HepG2 (cell line): Measurements from ENCODE around the gene POLR3E. TPM values are rescaled to one million over a fixed set of nuclear protein-coding genes. Genes with fewer than 3 reads are reported as not detected.

Source experiments
- CBX1 ChIP-seq: IDR thresholded peaks from one replicate; pipeline ENCODE4 v1.6.1; 2016; ENCODE audit warnings: antibody characterized with exemption, low read depth
- DMAP1 ChIP-seq: IDR thresholded peaks from 2 replicates; pipeline ENCODE4 v1.6.1; 2016
- ETV5 ChIP-seq: IDR thresholded peaks from 2 replicates; pipeline ENCODE4 v1.6.1; 2018; ENCODE audit warnings: missing biosample characterization, missing genetic modification reagents, inconsistent platforms, borderline replicate concordance
- FOXJ3 ChIP-seq: sonication (generic); formaldehyde crosslinking; IDR thresholded peaks from 2 replicates; pipeline ENCODE4 v1.4.0; 2020; ENCODE audit warnings: missing genetic modification reagents, mild to moderate bottlenecking, borderline replicate concordance
- IKZF4 ChIP-seq: sonication (generic); formaldehyde crosslinking; IDR thresholded peaks from 2 replicates; pipeline ENCODE4 v1.5.1; 2020; ENCODE audit warnings: borderline replicate concordance, mild to moderate bottlenecking, low read depth, missing genetic modification reagents; ENCODE audit errors: not compliant biosample characterization
- LCORL ChIP-seq, 2 experiments: fragments of 450-650 bp in 1 of 2; sonication (generic) in 1 of 2; formaldehyde crosslinking in 1 of 2; IDR thresholded peaks; 2 replicates each; pipeline versions ENCODE4 v1.5.0 to v1.6.1; 2017 to 2020; ENCODE audit warnings: antibody characterized with exemption in 1 of 2, missing genetic modification reagents in 1 of 2
- RXRB ChIP-seq: IDR thresholded peaks from 2 replicates; pipeline ENCODE4 v1.6.1; 2016; ENCODE audit warnings: borderline replicate concordance, missing genetic modification reagents, missing compliant biosample characterization
- SALL2 ChIP-seq: sonication (generic); formaldehyde crosslinking; IDR thresholded peaks from 2 replicates; pipeline ENCODE4 v1.8.1; 2023; ENCODE audit warnings: mild to moderate bottlenecking, missing genetic modification reagents, inconsistent platforms
- TEAD3 ChIP-seq: optimal IDR thresholded peaks from 2 replicates; pipeline ENCODE3; 2016; ENCODE audit warnings: borderline replicate concordance
- THYN1 ChIP-seq: sonication (generic); formaldehyde crosslinking; IDR thresholded peaks from 2 replicates; pipeline ENCODE4 v1.8.1; 2023; ENCODE audit warnings: low read depth, mild to moderate bottlenecking, moderate library complexity, missing genetic modification reagents, borderline replicate concordance
- TOPORS ChIP-seq: sonication (generic); formaldehyde crosslinking; IDR thresholded peaks from 2 replicates; pipeline ENCODE4 v1.8.0; 2023; ENCODE audit warnings: mild to moderate bottlenecking, missing genetic modification reagents
- ZNF33B ChIP-seq: sonication (generic); formaldehyde crosslinking; IDR thresholded peaks from 2 replicates; pipeline ENCODE4 v1.5.1; 2020; ENCODE audit warnings: mild to moderate bottlenecking, missing genetic modification reagents
- ZNF354B ChIP-seq: sonication (generic); formaldehyde crosslinking; IDR thresholded peaks from 2 replicates; pipeline ENCODE4 v1.8.0; 2022; ENCODE audit warnings: mild to moderate bottlenecking, missing genetic modification reagents
- ZNF431 ChIP-seq: sonication (generic); formaldehyde crosslinking; IDR thresholded peaks from 2 replicates; pipeline ENCODE4 v1.9.0; 2022; ENCODE audit warnings: missing genetic modification reagents, low read depth, mild to moderate bottlenecking, borderline replicate concordance
- ZNF552 ChIP-seq: sonication (generic); formaldehyde crosslinking; IDR thresholded peaks from 2 replicates; pipeline ENCODE4 v1.9.0; 2022; ENCODE audit warnings: missing genetic modification reagents, mild to moderate bottlenecking, borderline replicate concordance
- ZNF775 ChIP-seq: sonication (generic); formaldehyde crosslinking; IDR thresholded peaks from 2 replicates; pipeline ENCODE4 v1.4.0; 2020; ENCODE audit warnings: missing genetic modification reagents, mild to moderate bottlenecking, moderate library complexity, borderline replicate concordance
- ZNF790 ChIP-seq: sonication (generic); formaldehyde crosslinking; IDR thresholded peaks from 2 replicates; pipeline ENCODE4 v1.8.0; 2022; ENCODE audit warnings: missing genetic modification reagents, mild to moderate bottlenecking, borderline replicate concordance
- ZNF891 ChIP-seq: sonication (generic); formaldehyde crosslinking; IDR thresholded peaks from 2 replicates; pipeline ENCODE4 v1.5.0; 2020; ENCODE audit warnings: mild to moderate bottlenecking, missing genetic modification reagents
- polyA plus RNA-seq, 8 experiments: library from polyadenylated mRNA; depleted of rRNA in 3 of 8; stranded (reverse) in 7 of 8; unstranded in 1 of 8; fragments of >200 nt; fragmentation: Illumina TruSeq in 4 of 8; extraction: Trizol in 4 of 8; gene quantifications; 2 replicates each; pipeline versions ENCODE4 v1.2.1 to v1.2.3, GENCODE V29; 2011 to 2016; ENCODE audit warnings: low read depth in 4 of 8, missing spikeins in 1 of 8, mixed read lengths in 1 of 8; ENCODE audit not compliant: insufficient read depth in 1 of 8
- total RNA-seq, 5 experiments: library from RNA; depleted of rRNA; stranded (reverse); fragments of >200 nt; fragmentation: Illumina TruSeq; extraction: Trizol; gene quantifications; 2 replicates each; pipeline ENCODE4 v1.2.3, GENCODE V29; 2016; ENCODE audit warnings: low read depth in 1 of 5
- TF ChIP-seq, protein P1 (sequence below): sonication (generic); formaldehyde crosslinking; IDR thresholded peaks from 2 replicates; pipeline ENCODE4 v1.4.0; 2020; ENCODE audit warnings: missing genetic modification reagents, mild to moderate bottlenecking, borderline replicate concordance
- TF ChIP-seq, protein P2 (sequence below): sonication (generic); formaldehyde crosslinking; IDR thresholded peaks from 2 replicates; pipeline ENCODE4 v1.5.0; 2020; ENCODE audit warnings: missing genetic modification reagents
- TF ChIP-seq, protein P3 (sequence below): sonication (generic); formaldehyde crosslinking; IDR thresholded peaks from 2 replicates; pipeline ENCODE4 v1.5.1; 2020; ENCODE audit warnings: missing genetic modification reagents, mild to moderate bottlenecking, borderline replicate concordance

Gene POLR3E
- total and polyA plus RNA-seq, 2 of the 13 experiments (the other 11 are each of a cell fraction or from before 2014, with no cell fraction given) = 135 to 262 TPM

DNA sequence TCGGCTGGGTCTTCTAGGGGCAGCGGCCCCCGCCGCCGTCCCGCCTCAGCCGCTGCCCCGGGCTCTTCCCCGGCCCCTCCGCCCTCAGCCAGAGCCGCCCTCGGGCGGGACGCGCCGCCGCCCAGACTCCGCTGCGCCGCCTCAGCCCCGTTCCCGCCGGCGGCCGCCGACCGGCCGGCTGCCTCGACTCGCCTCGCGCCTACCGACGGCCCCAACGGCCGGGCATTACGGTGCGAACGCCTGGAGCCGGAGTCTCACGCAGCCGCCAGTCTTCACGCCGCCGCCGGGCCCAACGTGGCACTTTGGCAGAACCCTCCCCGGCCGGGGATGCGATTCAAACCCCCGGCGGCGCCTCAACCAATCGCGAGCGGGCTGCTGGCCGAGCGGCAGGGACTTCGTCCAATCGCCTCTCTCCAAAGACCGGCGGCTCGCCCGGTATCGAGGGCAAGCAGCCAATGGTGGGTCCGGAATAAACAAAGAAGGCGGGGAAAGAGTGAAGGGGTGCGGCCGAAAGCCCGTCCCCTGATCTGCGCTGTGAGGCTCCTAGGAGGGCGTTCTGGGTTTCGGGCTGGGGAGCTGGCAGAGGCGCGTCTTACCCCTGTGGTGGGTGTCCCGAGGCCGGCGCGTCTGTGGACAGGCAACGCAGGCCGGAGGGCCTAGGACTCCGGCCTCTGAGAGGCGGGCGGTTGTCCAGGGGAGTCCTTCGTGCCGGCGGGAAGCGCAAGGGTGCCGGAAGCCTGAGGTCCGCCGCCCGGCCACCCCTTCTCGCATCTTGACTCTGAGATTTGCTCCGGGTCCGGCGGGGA is 77.3 kb downstream of the POLR3E start, which contains the start of gene CDR2 (continued):
- TF ChIP-seq, protein P1, sequence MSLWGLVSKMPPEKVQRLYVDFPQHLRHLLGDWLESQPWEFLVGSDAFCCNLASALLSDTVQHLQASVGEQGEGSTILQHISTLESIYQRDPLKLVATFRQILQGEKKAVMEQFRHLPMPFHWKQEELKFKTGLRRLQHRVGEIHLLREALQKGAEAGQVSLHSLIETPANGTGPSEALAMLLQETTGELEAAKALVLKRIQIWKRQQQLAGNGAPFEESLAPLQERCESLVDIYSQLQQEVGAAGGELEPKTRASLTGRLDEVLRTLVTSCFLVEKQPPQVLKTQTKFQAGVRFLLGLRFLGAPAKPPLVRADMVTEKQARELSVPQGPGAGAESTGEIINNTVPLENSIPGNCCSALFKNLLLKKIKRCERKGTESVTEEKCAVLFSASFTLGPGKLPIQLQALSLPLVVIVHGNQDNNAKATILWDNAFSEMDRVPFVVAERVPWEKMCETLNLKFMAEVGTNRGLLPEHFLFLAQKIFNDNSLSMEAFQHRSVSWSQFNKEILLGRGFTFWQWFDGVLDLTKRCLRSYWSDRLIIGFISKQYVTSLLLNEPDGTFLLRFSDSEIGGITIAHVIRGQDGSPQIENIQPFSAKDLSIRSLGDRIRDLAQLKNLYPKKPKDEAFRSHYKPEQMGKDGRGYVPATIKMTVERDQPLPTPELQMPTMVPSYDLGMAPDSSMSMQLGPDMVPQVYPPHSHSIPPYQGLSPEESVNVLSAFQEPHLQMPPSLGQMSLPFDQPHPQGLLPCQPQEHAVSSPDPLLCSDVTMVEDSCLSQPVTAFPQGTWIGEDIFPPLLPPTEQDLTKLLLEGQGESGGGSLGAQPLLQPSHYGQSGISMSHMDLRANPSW (CRISPR knock-in tag) = peak; percentile 94; the same call in 1 of the 2 replicates
- TF ChIP-seq LCORL (IDR thresholded peaks at IDR 0.05) = no peak
- peak; percentile 95 for TF ChIP-seq LCORL (CRISPR knock-in tag; IDR thresholded peaks at IDR 0.05)
- peak; percentile 78; the same call in 1 of the 2 replicates for TF ChIP-seq FOXJ3 (CRISPR knock-in tag)
- no peak for TF ChIP-seq ZNF790
- no peak for TF ChIP-seq ZNF775 (CRISPR knock-in tag)
- TF ChIP-seq ZNF552 (CRISPR knock-in tag) = no peak
- TF ChIP-seq, protein P2, sequence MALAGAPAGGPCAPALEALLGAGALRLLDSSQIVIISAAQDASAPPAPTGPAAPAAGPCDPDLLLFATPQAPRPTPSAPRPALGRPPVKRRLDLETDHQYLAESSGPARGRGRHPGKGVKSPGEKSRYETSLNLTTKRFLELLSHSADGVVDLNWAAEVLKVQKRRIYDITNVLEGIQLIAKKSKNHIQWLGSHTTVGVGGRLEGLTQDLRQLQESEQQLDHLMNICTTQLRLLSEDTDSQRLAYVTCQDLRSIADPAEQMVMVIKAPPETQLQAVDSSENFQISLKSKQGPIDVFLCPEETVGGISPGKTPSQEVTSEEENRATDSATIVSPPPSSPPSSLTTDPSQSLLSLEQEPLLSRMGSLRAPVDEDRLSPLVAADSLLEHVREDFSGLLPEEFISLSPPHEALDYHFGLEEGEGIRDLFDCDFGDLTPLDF (CRISPR knock-in tag) = peak; percentile 92
- TF ChIP-seq ZNF891 (CRISPR knock-in tag) = peak; percentile 91
- TF ChIP-seq ETV5 (CRISPR knock-in tag) = peak; percentile 61
- 0 out of 2 replicates have a peak, but pooled peaks have one; percentile 27 for TF ChIP-seq ZNF33B (CRISPR knock-in tag)
- TF ChIP-seq, protein P3, sequence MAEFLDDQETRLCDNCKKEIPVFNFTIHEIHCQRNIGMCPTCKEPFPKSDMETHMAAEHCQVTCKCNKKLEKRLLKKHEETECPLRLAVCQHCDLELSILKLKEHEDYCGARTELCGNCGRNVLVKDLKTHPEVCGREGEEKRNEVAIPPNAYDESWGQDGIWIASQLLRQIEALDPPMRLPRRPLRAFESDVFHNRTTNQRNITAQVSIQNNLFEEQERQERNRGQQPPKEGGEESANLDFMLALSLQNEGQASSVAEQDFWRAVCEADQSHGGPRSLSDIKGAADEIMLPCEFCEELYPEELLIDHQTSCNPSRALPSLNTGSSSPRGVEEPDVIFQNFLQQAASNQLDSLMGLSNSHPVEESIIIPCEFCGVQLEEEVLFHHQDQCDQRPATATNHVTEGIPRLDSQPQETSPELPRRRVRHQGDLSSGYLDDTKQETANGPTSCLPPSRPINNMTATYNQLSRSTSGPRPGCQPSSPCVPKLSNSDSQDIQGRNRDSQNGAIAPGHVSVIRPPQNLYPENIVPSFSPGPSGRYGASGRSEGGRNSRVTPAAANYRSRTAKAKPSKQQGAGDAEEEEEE (CRISPR knock-in tag) = 0 out of 2 replicates have a peak, but pooled peaks have one; percentile 23
- TF ChIP-seq ZNF431 (CRISPR knock-in tag) = no peak; the same call in 1 of the 2 replicates
- TF ChIP-seq DMAP1 (CRISPR knock-in tag) = peak; percentile 89; the same call in 1 of the 2 replicates
- no peak for TF ChIP-seq THYN1 (CRISPR knock-in tag)
- TF ChIP-seq TOPORS (CRISPR knock-in tag) = peak; percentile 80; the same call in 1 of the 2 replicates
- TF ChIP-seq RXRB (CRISPR knock-in tag) = peak; percentile 60
- TF ChIP-seq CBX1 = peak; percentile 29
- TF ChIP-seq ZNF354B (CRISPR knock-in tag) = no peak
- TF ChIP-seq IKZF4 (CRISPR knock-in tag) = peak; percentile 81
- peak; percentile 63 for TF ChIP-seq TEAD3 (CRISPR knock-in tag)
- peak; percentile 71; the same call in 1 of the 2 replicates for TF ChIP-seq SALL2 (CRISPR knock-in tag)
